Liver (tissue), 3 donors: Measurements from ENCODE around the gene TMEM178A.

Experiments used
- CTCF ChIP-seq: fragments of 150-350 bp; IDR thresholded peaks from 2 replicates; pipeline ENCODE4 v1.5.1; 2017; ENCODE audit warnings: improper control_type of control experiment, low read depth, low read length; ENCODE audit not compliant: missing input control
- EGR1 ChIP-seq, 2 donors: IDR thresholded peaks; 2 replicates each; pipeline ENCODE4 v1.6.1; 2016 to 2018; ENCODE audit warnings: antibody characterized with exemption in 2 of 2, low read depth in 2 of 2
- FOXA1 ChIP-seq: IDR thresholded peaks from 2 replicates; pipeline ENCODE4 v1.6.1; 2016; ENCODE audit warnings: antibody characterized with exemption
- GABPA ChIP-seq, 2 donors: IDR thresholded peaks in 1 of 2; conservative IDR thresholded peaks in 1 of 2; 2 replicates each; pipeline ENCODE4 v1.6.1; 2016; ENCODE audit warnings: antibody characterized with exemption in 2 of 2, mild to moderate bottlenecking in 1 of 2, moderate library complexity in 1 of 2
- HNF4G ChIP-seq: IDR thresholded peaks from 2 replicates; pipeline ENCODE4 v1.6.1; 2016; ENCODE audit warnings: antibody characterized with exemption
- JUND ChIP-seq, 2 donors: IDR thresholded peaks; 2 replicates each; pipeline ENCODE4 v1.6.1; 2016; ENCODE audit warnings: antibody characterized with exemption in 2 of 2
- NR2F2 ChIP-seq: IDR thresholded peaks from 2 replicates; pipeline ENCODE4 v1.6.1; 2016; ENCODE audit warnings: antibody characterized with exemption
- RAD21 ChIP-seq, 2 donors: IDR thresholded peaks; 2 replicates each; pipeline ENCODE4 v1.6.1; 2016; ENCODE audit warnings: antibody characterized with exemption in 2 of 2, mild to moderate bottlenecking in 2 of 2
- REST ChIP-seq: IDR thresholded peaks from 2 replicates; pipeline ENCODE4 v1.6.1; 2016; ENCODE audit warnings: antibody characterized with exemption, mild to moderate bottlenecking
- RXRA ChIP-seq, 2 donors: IDR thresholded peaks; 2 replicates each; pipeline ENCODE4 v1.6.1; 2017 to 2018; ENCODE audit warnings: antibody characterized with exemption in 2 of 2, mild to moderate bottlenecking in 1 of 2
- SP1 ChIP-seq: IDR thresholded peaks from 2 replicates; pipeline ENCODE4 v1.6.1; 2018; ENCODE audit warnings: antibody characterized with exemption, mild to moderate bottlenecking
- TAF1 ChIP-seq: conservative IDR thresholded peaks from 2 replicates; pipeline ENCODE4 v1.6.1; 2016; ENCODE audit warnings: antibody characterized with exemption, mild to moderate bottlenecking
- TF ChIP-seq, protein P1 (sequence below): IDR thresholded peaks from 2 replicates; pipeline ENCODE4 v1.6.1; 2016; ENCODE audit warnings: antibody characterized with exemption
- donor health status: healthy.
- donor health status: healthy.

DNA sequence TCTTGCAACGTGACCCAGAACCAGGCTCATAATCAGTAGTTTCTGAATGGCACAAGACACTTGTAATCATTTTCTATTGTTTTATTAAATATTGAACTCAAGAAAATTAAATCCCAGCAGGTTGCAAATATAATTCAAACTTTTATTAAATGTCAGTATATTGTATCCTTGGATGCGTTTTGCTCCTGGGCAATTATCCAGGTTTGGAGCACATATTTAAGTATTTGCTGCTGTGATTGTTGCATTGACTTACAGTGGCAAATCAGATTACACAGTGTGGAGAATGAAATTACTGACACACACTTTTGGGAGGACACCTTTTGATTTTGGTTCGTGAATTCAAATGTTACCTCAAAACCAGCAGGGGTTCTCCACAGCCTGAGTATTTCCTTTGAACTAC lies 27.1 kb upstream of the TMEM178A start:
- no peak for TF ChIP-seq GABPA (IDR thresholded peaks at IDR 0.05 in 1 of 2, conservative IDR thresholded peaks at IDR 0.05 in 1 of 2)
- TF ChIP-seq, protein P1, sequence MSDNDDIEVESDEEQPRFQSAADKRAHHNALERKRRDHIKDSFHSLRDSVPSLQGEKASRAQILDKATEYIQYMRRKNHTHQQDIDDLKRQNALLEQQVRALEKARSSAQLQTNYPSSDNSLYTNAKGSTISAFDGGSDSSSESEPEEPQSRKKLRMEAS = no peak
- TF ChIP-seq CTCF = no peak
- no peak for TF ChIP-seq RAD21 (IDR thresholded peaks at IDR 0.05)
- TF ChIP-seq SP1 = no peak
- TF ChIP-seq RXRA (IDR thresholded peaks at IDR 0.05) = no peak
- no peak for TF ChIP-seq JUND (IDR thresholded peaks at IDR 0.05)
- no peak for TF ChIP-seq TAF1
- TF ChIP-seq FOXA1 = no peak
- no peak for TF ChIP-seq NR2F2
- TF ChIP-seq EGR1 (IDR thresholded peaks at IDR 0.05; ENCODE audit: low read depth in 2 of 2) = no peak
- TF ChIP-seq REST = no peak
- TF ChIP-seq HNF4G = no peak
